ENCODE data around the gene TRHDE.

GRCh38 chr12:72493407-72493806 lies 221.2 kb downstream of the TRHDE start:
- TF ChIP-seq ESRRA (IDR thresholded peaks at IDR 0.05; ENCODE audit: borderline replicate concordance, low read length) (no peak), TP53 (CRISPR knock-in tag; IDR thresholded peaks at IDR 0.05) (no peak), EP300 (IDR thresholded peaks at IDR 0.05) (no peak), POLR2A (IDR thresholded peaks at IDR 0.05; ENCODE audit: low read length) (no peak)

Data from A549 (cell line).